HG03039 (cell line): ENCODE measurements around the gene INO80.

Experiments
- ATAC-seq: cut with Tn5 transposase; IDR thresholded peaks from one replicate; pipeline ENCODE4 v1.9.1; 2021; ENCODE audit warnings: mild to moderate bottlenecking, moderate library complexity; ENCODE audit not compliant: unreplicated experiment

INO80 gene

GRCh38 chr15:40932649-40933516, 183.2 kb downstream of the INO80 start:
- no peak for ATAC-seq

GRCh38 chr15:40932156-40932555, 183.9 kb downstream of the INO80 start:
- ATAC-seq: no peak

GRCh38 chr15:40931300-40932142, 184.6 kb downstream of the INO80 start:
- ATAC-seq: no peak

DNA sequence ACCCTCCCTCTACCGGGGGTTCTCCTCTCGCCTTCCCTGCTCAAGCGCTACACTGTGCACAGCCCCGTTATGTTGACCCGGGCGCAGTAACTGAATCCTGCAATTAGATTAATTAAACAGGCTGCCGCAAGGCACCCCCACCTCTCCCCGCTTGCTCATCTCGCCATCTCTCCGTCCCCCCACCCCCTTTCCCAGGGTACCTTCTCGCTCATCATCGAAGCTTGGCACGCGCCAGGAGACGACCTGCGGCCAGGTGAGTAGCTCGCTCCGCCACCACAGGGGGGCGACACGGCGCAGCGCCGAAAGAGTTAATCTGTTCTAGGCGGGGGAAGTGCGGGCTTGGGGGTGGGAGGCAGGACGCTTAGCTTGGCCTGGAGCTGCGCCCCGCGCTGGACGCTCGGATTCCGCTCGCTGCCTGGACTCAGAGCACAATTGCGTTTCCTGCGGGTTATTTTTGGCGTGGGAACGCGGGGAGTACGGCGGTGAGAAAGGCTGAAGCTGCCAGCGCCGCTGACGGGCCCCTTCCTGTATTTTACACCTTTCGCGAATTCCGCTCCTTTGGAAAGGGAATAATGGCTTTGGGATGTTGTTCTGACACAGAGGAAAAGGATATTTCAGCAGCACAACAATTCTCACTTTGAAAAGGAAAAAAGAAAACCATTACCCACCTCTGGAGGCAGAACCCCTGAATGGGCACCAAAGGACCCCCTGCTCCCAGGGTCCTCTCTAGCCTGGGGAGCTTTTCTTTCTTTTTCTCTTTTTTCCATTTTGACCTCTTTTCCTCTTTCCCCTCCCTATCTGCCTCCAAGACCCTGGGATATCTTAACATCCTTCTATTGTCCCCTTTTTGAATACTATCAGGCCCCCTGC, 185.4 kb downstream of the INO80 start:
- no peak for ATAC-seq

DNA sequence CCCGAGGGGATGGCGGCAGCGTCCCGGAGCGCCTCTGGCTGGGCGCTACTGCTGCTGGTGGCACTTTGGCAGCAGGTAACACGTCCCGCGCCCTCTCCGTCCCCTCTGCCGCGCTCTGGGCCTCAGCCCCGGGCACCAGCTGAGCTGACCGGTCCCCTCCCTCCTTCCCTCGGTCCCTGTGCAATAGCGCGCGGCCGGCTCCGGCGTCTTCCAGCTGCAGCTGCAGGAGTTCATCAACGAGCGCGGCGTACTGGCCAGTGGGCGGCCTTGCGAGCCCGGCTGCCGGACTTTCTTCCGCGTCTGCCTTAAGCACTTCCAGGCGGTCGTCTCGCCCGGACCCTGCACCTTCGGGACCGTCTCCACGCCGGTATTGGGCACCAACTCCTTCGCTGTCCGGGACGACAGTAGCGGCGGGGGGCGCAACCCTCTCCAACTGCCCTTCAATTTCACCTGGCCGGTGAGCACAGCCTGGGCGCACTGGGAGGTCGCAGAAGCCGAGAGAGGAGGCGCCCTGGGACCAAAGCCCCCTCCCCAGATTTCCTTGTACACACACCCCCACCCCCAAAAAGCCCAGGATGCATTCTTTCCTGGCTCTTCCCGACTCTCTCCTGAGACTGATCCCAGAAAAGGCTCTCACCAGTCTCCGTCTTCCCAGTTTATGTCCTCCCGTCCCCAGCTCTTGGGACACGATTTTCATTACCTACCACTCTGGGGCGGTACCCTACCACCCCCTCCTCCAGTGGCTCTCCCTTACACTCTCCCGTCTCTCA, 186.2 kb downstream of the INO80 start:
- no peak for ATAC-seq
